ENCODE results near the gene SECISBP2L. TPM values are rescaled to one million over a fixed set of nuclear protein-coding genes. Genes with fewer than 3 reads are reported as not detected.
A peak's percentile ranks its signal among the peaks of the same experiment; 100 is the strongest.

The SECISBP2L gene
- total and polyA plus RNA-seq, 9 of the 15 experiments (the other 6 are each of a cell fraction or from before 2014, with no cell fraction given), result 0.55 to 14.1 (median 10.4) TPM

- ChIA-PET CTCF (ENCODE audit: low intra/inter-chr PET ratio) (no interaction called here), POLR2A (interaction anchor here (0.7 to 3.2 kb wide), 2 partner anchors 13 to 438 kb away, joined by 3 to 12 read pairs; no protein-coding TSS in a partner anchor)
- peaks cover 4 to 12% of the 10 kb centered on the region in 2 experiments; a peak in 4 of 5 replicates for H3K4me1 ChIP-seq (replicated peaks in 1 of 2; ENCODE audit: control insufficient read depth in 2 of 2, insufficient read depth in 2 of 2, low read length in 2 of 2)
- H3K27me3 ChIP-seq (ENCODE audit: control insufficient read depth in 2 of 2, insufficient read depth in 2 of 2, low read length in 2 of 2), result peaks cover 35 to 50% of the 10 kb centered on the region in 2 experiments
- DNase-seq (ENCODE audit: extremely low read depth in 1 of 4, low spot score in 3 of 4) (no peak), ATAC-seq (peak; percentile 50), FAIRE-seq (no peak)
- TF ChIP-seq NCOA1 (IDR thresholded peaks at IDR 0.05; ENCODE audit: low read depth), result no peak
- no peak for TF ChIP-seq KAT7 (CRISPR knock-in tag; IDR thresholded peaks at IDR 0.05; ENCODE audit: borderline replicate concordance)
- no peak for TF ChIP-seq ZBED1 (IDR thresholded peaks at IDR 0.05)
- H3K4me3 ChIP-seq, result peak overlapping the region; percentile 16; the same call in 1 of the 2 replicates
- H4K20me1 ChIP-seq (replicated peaks; ENCODE audit: control insufficient read depth, insufficient read depth, low read length), result no peaks in the 10 kb centered on the region
- H3K36me3 ChIP-seq (ENCODE audit: control insufficient read depth, insufficient read depth, low read length), result no peaks in the 10 kb centered on the region
- no peaks in the 10 kb centered on the region for H3K9me3 ChIP-seq (replicated peaks; ENCODE audit: control insufficient read depth, insufficient read depth, low read depth, low read length)
- H2AFZ ChIP-seq (ENCODE audit: low read depth, low read length), result peak overlapping the region; percentile 60; the same call in 1 of the 2 replicates
- H3K4me2 ChIP-seq (ENCODE audit: insufficient read depth, low read length), result peak overlapping the region; percentile 66
- no TSS peak for BruUV-seq (replicated peaks)
- peak overlapping the region in 1 of 2 experiments; percentile 64; a peak in 1 of 4 replicates for H3K9ac ChIP-seq (ENCODE audit: insufficient read depth in 1 of 2, low read depth in 2 of 2, low read length in 2 of 2)
- intact Hi-C loops (cut with micrococcal nuclease) (no loop called here), in situ Hi-C loops (cut with MboI) (loop anchor here (5.0 kb wide), 1 partner anchor 96 kb away; no protein-coding TSS in a partner anchor)
- H3K79me2 ChIP-seq (ENCODE audit: control insufficient read depth, insufficient read depth, low read length), result no peaks in the 10 kb centered on the region
- WGBS (ENCODE audit: insufficient coverage, low coverage, missing lambda C conversion rate), result 11% methylated on average over 51 of the region's 54 CpGs
- no peaks in the 10 kb centered on the region for H3K9me1 ChIP-seq (ENCODE audit: control insufficient read depth, insufficient read depth, low read length)
- H3K27ac ChIP-seq (ENCODE audit: extremely low read depth, low read depth, low read length), result no peak overlapping the region
These were observed 83.4 kb downstream of the SECISBP2L start for GRCh38 chr15:48962662-48963523.

DNA sequence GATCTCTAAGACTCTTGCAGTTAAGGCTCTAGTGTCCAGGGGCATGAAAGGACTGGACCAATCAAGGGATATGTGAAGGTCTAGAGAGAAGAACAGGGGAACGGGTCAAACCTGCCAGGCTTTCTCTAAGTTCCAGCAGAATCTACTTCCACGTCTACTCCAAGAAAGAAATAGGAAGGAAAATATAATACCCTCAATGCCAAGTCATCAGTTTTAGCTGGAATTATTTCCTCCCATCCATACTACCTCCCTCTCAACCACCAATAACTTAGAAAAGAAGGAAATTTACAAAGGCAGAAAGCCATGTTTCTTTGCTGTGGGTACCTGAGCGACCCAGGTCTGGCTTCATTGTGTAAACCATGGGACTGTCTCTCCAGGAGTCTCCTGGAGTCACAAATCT is 90.3 kb downstream of the SECISBP2L start:
- H3K4me2 ChIP-seq (ENCODE audit: insufficient read depth, low read length), result no peak overlapping the region
- no peak overlapping the region for H2AFZ ChIP-seq (ENCODE audit: low read depth, low read length)
- H3K4me1 ChIP-seq (replicated peaks in 1 of 2; ENCODE audit: control insufficient read depth in 2 of 2, insufficient read depth in 2 of 2, low read length in 2 of 2), result no peaks in the 10 kb centered on the region
- no peaks in the 10 kb centered on the region for H3K9me3 ChIP-seq (replicated peaks; ENCODE audit: control insufficient read depth, insufficient read depth, low read depth, low read length)
- intact Hi-C loops (cut with micrococcal nuclease), result no loop called here
- ATAC-seq (no peak), DNase-seq (ENCODE audit: extremely low read depth in 1 of 4, low spot score in 3 of 4) (no peak), FAIRE-seq (no peak)
- no peak for TF ChIP-seq PYGO2 (tag; IDR thresholded peaks at IDR 0.05)
- peak; percentile 30; the same call in 1 of the 2 replicates for TF ChIP-seq ZNF316 (IDR thresholded peaks at IDR 0.05)
- POLR2A ChIA-PET, result no interaction called here
- H3K79me2 ChIP-seq (ENCODE audit: control insufficient read depth, insufficient read depth, low read length), result no peaks in the 10 kb centered on the region
- H3K9me1 ChIP-seq (ENCODE audit: control insufficient read depth, insufficient read depth, low read length), result no peaks in the 10 kb centered on the region
- no peak overlapping the region for H3K27ac ChIP-seq (ENCODE audit: extremely low read depth, low read depth, low read length)
- peaks cover 20 to 23% of the 10 kb centered on the region in 2 experiments for H3K27me3 ChIP-seq (ENCODE audit: control insufficient read depth in 2 of 2, insufficient read depth in 2 of 2, low read length in 2 of 2)
- CTCF ChIA-PET (ENCODE audit: low intra/inter-chr PET ratio), result no interaction called here
- no peak overlapping the region for H3K4me3 ChIP-seq
- no peak overlapping the region for H3K9ac ChIP-seq (ENCODE audit: insufficient read depth in 1 of 2, low read depth in 2 of 2, low read length in 2 of 2)
- in situ Hi-C loops (cut with MboI), result no loop called here
- 2% methylated on average over 3 of the region's 3 CpGs for WGBS (ENCODE audit: insufficient coverage, low coverage, missing lambda C conversion rate)
- no peaks in the 10 kb centered on the region for H4K20me1 ChIP-seq (replicated peaks; ENCODE audit: control insufficient read depth, insufficient read depth, low read length)
- BruUV-seq (replicated peaks), result no TSS peak
- no peaks in the 10 kb centered on the region for H3K36me3 ChIP-seq (ENCODE audit: control insufficient read depth, insufficient read depth, low read length)
